ENCODE measurements around the gene ACSM4.
"Not testable (repeated sequence)": the region's sequence is repeated elsewhere in the genome, so short reads cannot be mapped to it uniquely, and the experiment has no call there.

ACSM4 gene

GRCh38 chr12:7337790-7338189, 33.9 kb downstream of the ACSM4 start:
- DNase-seq (ENCODE audit: low read depth): not testable (repeated sequence)

DNA sequence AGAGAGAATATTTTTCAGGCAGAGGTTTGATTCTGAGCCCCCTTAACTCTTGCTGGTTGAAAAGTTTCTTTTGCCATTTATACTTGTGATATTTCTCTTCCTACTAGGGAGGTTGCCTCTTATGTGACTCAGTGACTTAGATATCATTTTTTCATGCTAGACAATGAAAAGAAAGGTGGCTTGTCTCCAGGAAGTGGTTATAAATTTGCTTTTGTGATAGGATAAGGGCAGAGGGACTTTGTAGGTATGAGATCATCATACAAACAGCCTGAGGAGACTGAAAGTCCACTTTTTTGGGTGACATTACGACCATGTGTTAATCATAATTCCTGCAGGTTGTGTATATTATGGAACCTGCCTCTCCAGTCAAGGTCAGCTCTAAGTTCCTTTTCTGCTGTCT, 35.8 kb downstream of the ACSM4 start:
- no peak for DNase-seq (ENCODE audit: low read depth)

- no peak for DNase-seq (ENCODE audit: low read depth)
These were observed 41.1 kb downstream of the ACSM4 start for GRCh38 chr12:7344833-7345606.

DNA sequence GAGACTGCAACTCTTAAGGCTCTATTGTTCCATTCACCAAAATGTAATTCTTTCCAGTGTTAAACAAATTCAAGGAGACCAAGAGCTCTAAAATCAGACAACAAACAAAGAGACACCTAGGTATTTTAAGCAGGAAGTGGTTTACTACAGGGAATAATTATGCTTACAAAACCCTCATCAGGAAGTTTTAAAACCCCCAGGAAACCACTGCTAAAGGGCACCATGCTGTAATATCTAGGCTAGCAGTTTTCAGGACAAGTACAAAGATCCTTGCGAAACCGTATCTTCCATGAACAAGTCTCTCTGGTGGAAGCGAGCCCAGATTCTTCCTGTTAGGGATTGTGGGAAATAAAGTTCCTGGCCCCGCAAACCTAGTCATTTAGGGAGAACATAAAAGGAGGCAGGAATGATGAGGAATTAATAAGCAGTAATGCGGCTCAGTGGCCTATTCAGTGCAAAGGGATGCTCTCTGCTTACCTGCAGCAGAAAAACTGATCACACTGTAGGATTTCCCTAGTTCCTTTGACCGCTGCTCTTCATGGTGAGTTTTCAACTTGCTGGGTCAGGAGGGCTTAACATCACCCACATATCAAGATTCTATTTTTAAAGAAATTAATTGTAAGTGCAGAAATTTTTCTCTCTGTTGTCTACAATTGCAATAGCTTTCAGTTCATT, 42.8 kb downstream of the ACSM4 start:
- DNase-seq (ENCODE audit: low read depth): no peak

DNA sequence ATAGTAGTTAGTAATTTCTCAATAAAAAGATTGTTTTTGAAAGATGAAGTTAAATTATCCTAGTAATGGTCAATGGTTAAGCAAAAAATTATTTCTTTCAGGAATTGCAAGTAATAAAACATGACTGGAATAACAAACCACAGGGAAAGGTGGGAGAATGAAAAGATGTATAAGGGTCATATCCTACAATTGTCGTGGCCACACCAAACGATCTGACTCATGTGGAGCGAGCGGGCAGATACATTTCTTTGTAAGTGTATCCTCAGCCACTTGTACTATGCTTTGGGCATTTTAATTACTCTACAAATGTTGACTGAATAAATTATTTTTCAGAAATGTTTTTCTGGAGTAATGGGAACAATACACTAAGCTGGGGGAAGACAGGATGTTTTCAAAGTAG, 45.5 kb downstream of the ACSM4 start:
- no peak for DNase-seq (ENCODE audit: low read depth)

- no peak for DNase-seq (ENCODE audit: low read depth)
These were observed 47.3 kb downstream of the ACSM4 start for GRCh38 chr12:7351177-7351576.

- no peak for DNase-seq (ENCODE audit: low read depth)
These were observed 48.8 kb downstream of the ACSM4 start for GRCh38 chr12:7352661-7353060.

GRCh38 chr12:7354529-7354928, 50.7 kb downstream of the ACSM4 start:
- no peak for DNase-seq (ENCODE audit: low read depth)

GRCh38 chr12:7361265-7361664, 57.4 kb downstream of the ACSM4 start:
- DNase-seq (ENCODE audit: low read depth): no peak

DNA sequence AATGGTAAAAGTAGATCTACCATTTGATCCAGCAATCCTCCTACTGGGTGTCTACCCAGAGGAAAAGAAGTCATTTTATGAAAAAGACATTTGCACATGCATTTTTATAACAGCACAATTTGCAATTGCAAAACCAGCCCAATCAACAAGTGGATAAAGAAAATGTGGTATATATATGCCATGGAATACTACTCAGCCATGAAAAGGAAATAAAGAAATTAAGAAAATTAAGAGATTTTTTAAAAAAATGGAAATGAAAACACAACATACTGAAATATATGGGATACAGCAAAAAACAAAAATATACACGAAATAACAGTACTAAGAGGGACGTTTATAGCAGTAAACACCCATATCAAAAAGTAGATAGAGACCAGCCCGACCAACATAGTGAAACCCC, 58.9 kb downstream of the ACSM4 start:
- no peak for DNase-seq (ENCODE audit: low read depth)

DNA sequence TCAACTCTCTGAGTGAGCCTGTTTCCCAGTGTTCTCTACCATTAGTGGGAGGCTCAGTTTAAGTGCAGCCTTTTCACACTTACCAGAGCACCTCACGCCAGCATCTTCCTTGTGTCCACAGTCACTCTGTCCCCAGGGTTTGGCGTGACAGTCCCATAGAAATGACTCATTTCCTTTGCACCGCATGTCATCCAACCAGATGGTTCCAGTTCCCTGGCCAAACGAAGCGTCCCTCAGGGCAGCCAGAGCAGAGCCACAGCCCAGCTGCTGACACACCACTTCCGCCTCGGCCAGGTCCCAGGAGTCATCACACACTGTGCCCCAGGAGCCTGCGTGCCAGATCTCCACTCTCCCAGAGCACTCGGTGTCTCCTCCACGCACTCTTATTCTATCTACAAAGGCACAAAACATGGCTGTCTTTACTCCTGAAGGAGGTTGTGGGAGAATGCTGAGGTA, 65.4 kb downstream of the ACSM4 start:
- no peak for DNase-seq (ENCODE audit: low read depth)

DNA sequence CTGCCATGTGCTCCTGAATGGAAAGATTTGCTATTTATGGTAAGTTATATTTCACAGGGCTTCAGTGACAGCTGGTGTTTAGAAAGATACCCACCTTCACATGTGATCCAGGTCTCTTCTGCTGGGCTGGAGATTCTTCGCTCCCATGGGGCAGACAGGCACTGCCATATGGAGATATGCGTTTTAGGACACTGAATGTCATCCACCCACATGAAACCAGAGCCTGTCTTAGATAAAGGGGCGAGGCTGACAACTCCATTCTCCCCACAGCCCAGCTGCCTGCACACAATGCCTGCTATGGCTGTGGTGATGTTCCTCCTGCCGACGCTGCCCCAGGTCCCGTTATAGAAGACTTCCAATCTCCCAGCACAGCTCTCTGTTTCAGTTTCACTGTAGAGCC, 69.4 kb downstream of the ACSM4 start:
- DNase-seq (ENCODE audit: low read depth): no peak

GRCh38 chr12:7374423-7375144, 70.7 kb downstream of the ACSM4 start:
- no peak for DNase-seq (ENCODE audit: low read depth)

- no peak for DNase-seq (ENCODE audit: low read depth)
These were observed 71.3 kb downstream of the ACSM4 start for GRCh38 chr12:7375145-7375543.

DNA sequence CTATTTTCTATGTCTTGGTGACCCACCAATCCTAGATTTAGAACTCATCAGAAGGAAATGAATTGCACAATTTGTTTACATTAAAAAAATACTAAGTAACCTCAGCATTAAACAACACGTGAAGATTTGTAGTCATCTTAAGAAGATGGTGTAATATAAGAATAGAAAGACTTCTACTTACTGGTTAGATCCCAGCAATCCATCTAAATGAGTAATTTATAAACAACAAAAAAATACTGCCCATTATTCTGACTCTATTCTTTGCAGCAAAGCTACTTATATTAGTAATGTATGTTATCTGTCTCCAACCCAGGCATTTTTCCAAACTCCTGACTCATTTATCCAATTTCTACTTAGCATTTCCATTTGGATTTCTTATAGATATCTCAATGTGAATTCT, 72.3 kb downstream of the ACSM4 start:
- DNase-seq (ENCODE audit: low read depth): no peak

Data from stimulated activated CD8-positive, alpha-beta memory T cell treated with anti-CD3 and anti-CD28 coated beads, Interleukin-12 subunit alpha, Interleukin-12 subunit beta, amount 100 ng/mL, for 4 hours (primary cell).